Loucy (cell line): ENCODE data around the gene GATA5.

Experiments used
- H2AFZ ChIP-seq: fragments of 200-600 bp; sonication (generic); 2 replicates; pipeline ENCODE4 v1.6.0; 2016; ENCODE audit warnings: antibody characterized with exemption, mild to moderate bottlenecking, low read length, moderate library complexity
- H3F3A ChIP-seq: fragments of 200-600 bp; 2 replicates; pipeline ENCODE4 v1.6.0; 2016; ENCODE audit warnings: antibody characterized with exemption, low read depth, mild to moderate bottlenecking
- H3K27me3 ChIP-seq: fragments of 200-600 bp; sonication (generic); 2 replicates; pipeline ENCODE4 v1.6.1; 2014; ENCODE audit warnings: low read length, mild to moderate bottlenecking; ENCODE audit not compliant: insufficient read depth, poor library complexity, severe bottlenecking
- H3K36me3 ChIP-seq: fragments of 200-600 bp; sonication (generic); 2 replicates; pipeline ENCODE4 v1.6.1; 2016; ENCODE audit warnings: low read length; ENCODE audit not compliant: insufficient read depth
- H3K4me1 ChIP-seq: fragments of 200-600 bp; sonication (generic); 2 replicates; pipeline ENCODE4 v1.5.1; 2014; ENCODE audit warnings: low read length, mild to moderate bottlenecking; ENCODE audit not compliant: insufficient read depth, poor library complexity, severe bottlenecking
- H3K4me2 ChIP-seq: fragments of 200-600 bp; sonication (generic); 2 replicates; pipeline ENCODE4 v1.6.0; 2014; ENCODE audit warnings: antibody characterized with exemption, low read length, low read depth, mild to moderate bottlenecking; ENCODE audit not compliant: poor library complexity, severe bottlenecking
- H3K4me3 ChIP-seq: fragments of 200-600 bp; sonication (generic); 2 replicates; pipeline ENCODE4 v1.5.1; 2014; ENCODE audit warnings: low read length, mild to moderate bottlenecking, mixed read lengths; ENCODE audit not compliant: poor library complexity, severe bottlenecking
- H3K79me2 ChIP-seq: fragments of 200-600 bp; sonication (generic); 2 replicates; pipeline ENCODE4 v1.6.1; 2014; ENCODE audit warnings: low read length; ENCODE audit not compliant: insufficient read depth
- H3K9ac ChIP-seq: fragments of 200-600 bp; sonication (generic); 2 replicates; pipeline ENCODE4 v1.6.0; 2014; ENCODE audit warnings: mild to moderate bottlenecking, low read depth, low read length, moderate library complexity; ENCODE audit not compliant: poor library complexity, severe bottlenecking
- H3K9me2 ChIP-seq: fragments of 200-600 bp; sonication (generic); replicated peaks from 2 replicates; pipeline ENCODE4 v1.6.1; 2016; ENCODE audit warnings: low read depth, low read length, mixed read lengths
- H3K9me3 ChIP-seq: fragments of 200-600 bp; sonication (generic); 2 replicates; pipeline ENCODE4 v1.6.1; 2014; ENCODE audit warnings: mild to moderate bottlenecking, antibody characterized with exemption, low read length, low read depth; ENCODE audit not compliant: insufficient read depth
- H4K20me1 ChIP-seq: fragments of 200-600 bp; sonication (generic); 2 replicates; pipeline ENCODE4 v1.6.0; 2014; ENCODE audit warnings: antibody characterized with exemption, low read length, mild to moderate bottlenecking; ENCODE audit not compliant: insufficient read depth, poor library complexity, severe bottlenecking
- CTCF ChIP-seq: fragments of 200-600 bp; sonication (generic); conservative IDR thresholded peaks from 2 replicates; pipeline ENCODE4 v1.5.1; 2014; ENCODE audit warnings: mild to moderate bottlenecking, antibody characterized with exemption, low read length
- EZH2phosphoT487 ChIP-seq: fragments of 200-600 bp; IDR thresholded peaks from 2 replicates; pipeline ENCODE4 v1.6.1; 2018; ENCODE audit warnings: antibody characterized with exemption, mild to moderate bottlenecking, moderate library complexity, borderline replicate concordance

The GATA5 gene

GRCh38 chr20:62489186-62489931 is 13.6 kb upstream of the GATA5 start:
- Histone ChIP-seq H3K4me2 (no peak overlapping the region), H3K9me2 (no peaks in the 10 kb centered on the region), H3K27me3 (no peaks in the 10 kb centered on the region)

DNA sequence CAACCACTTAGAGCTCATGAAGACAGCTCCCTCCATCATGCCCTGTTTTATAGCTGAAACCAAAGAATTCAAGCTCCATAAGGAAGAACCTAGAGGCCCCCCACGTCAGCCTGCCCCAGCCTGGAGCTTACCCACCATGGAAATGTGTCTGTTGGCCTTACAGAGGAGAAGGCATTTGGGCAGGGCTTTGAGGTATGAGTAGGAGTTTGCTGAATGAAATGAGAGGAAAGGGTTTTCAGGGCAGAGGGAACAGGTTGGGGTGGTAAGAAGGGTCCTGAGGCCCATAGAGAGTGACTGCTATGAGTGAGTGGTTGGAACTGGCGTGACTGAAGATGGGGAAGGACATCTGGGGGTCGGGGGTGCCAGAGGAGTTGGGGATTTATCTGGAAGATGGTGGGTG is 12.7 kb upstream of the GATA5 start:
- TF ChIP-seq CTCF = no peak
- TF ChIP-seq EZH2phosphoT487 = no peak
- Histone ChIP-seq H3F3A (no peaks in the 10 kb centered on the region), H3K79me2 (no peaks in the 10 kb centered on the region), H3K4me3 (no peak overlapping the region), H3K4me1 (no peaks in the 10 kb centered on the region), H3K36me3 (no peaks in the 10 kb centered on the region), H3K9ac (no peak overlapping the region), H3K9me2 (no peaks in the 10 kb centered on the region), H3K4me2 (no peak overlapping the region), H4K20me1 (no peaks in the 10 kb centered on the region), H3K9me3 (no peaks in the 10 kb centered on the region), H3K27me3 (no peaks in the 10 kb centered on the region), H2AFZ (no peak overlapping the region)

More at GRCh38 chr20:62489186-62489931, 13.6 kb upstream of the GATA5 start:
- no peak overlapping the region for H3K4me3 ChIP-seq
- H4K20me1 ChIP-seq = no peaks in the 10 kb centered on the region
- H3K9ac ChIP-seq = no peak overlapping the region
- H2AFZ ChIP-seq = no peak overlapping the region
- no peaks in the 10 kb centered on the region for H3K36me3 ChIP-seq
- no peak for TF ChIP-seq EZH2phosphoT487
- TF ChIP-seq CTCF = no peak
- H3K4me1 ChIP-seq = peaks cover 5% of the 10 kb centered on the region
- H3F3A ChIP-seq = no peaks in the 10 kb centered on the region
- H3K9me3 ChIP-seq = no peaks in the 10 kb centered on the region
- no peaks in the 10 kb centered on the region for H3K79me2 ChIP-seq

GRCh38 chr20:62487561-62488354 is 12.0 kb upstream of the GATA5 start:
- no peaks in the 10 kb centered on the region for H3K27me3 ChIP-seq

More at GRCh38 chr20:62487561-62488354, 12.0 kb upstream of the GATA5 start:
- H3K4me2 ChIP-seq = no peak overlapping the region
- no peaks in the 10 kb centered on the region for H4K20me1 ChIP-seq
- H3K4me3 ChIP-seq = no peak overlapping the region
- H3K79me2 ChIP-seq = no peaks in the 10 kb centered on the region
- H3K9me3 ChIP-seq = no peaks in the 10 kb centered on the region
- no peaks in the 10 kb centered on the region for H3F3A ChIP-seq
- H3K9ac ChIP-seq = no peak overlapping the region
- no peak overlapping the region for H2AFZ ChIP-seq
- no peaks in the 10 kb centered on the region for H3K36me3 ChIP-seq
- H3K4me1 ChIP-seq = no peaks in the 10 kb centered on the region
- H3K9me2 ChIP-seq = no peaks in the 10 kb centered on the region
- TF ChIP-seq EZH2phosphoT487 = no peak
- TF ChIP-seq CTCF = no peak
